ENCODE data around the gene RALGPS2. TPM values are rescaled to one million over a fixed set of nuclear protein-coding genes. Genes with fewer than 3 reads are reported as not detected.

Gene RALGPS2
- total and polyA plus RNA-seq, 9 of the 15 experiments (the other 6 are each of a cell fraction or from before 2014, with no cell fraction given) = 0.28 to 6.5 (median 2.6) TPM

DNA sequence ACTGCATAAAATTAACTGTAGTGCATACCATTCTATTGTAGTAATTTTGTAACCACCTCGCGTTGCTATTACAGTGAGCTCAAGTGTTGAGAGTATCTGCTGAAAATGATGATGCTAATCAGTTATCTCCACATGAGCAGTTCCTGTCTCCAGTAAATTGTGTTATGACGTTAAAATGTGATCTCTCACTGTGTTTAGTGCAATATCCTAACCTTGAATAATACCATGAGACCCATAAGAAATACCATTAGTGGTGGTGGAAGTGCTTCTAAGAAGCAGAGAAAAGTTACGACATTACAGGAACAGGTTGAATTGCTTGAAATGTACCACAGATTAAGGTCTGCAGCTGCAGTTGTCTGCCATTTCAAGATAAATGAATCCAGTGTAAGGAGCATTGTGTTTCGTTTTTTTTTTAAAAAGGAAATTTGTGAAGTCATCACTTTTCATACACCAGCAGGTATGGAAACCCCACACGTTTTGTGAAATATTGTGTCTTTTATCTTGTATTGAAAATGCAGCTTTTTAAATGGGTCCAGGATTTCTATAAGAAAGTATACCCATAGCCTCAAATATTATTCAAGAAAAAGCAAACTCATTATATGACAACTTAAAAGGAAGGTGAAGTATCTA, 73.3 kb downstream of the RALGPS2 start:
- no peaks in the 10 kb centered on the region for H3K9me1 ChIP-seq (ENCODE audit: control insufficient read depth, insufficient read depth, low read length)
- H4K20me1 ChIP-seq (replicated peaks; ENCODE audit: control insufficient read depth, insufficient read depth, low read length) = no peaks in the 10 kb centered on the region
- H3K9ac ChIP-seq (ENCODE audit: insufficient read depth in 1 of 2, low read depth in 2 of 2, low read length in 2 of 2) = no peak overlapping the region
- no peak overlapping the region for H3K4me3 ChIP-seq
- FAIRE-seq (no peak), DNase-seq (ENCODE audit: extremely low read depth in 1 of 4, low spot score in 3 of 4) (no peak), ATAC-seq (no peak)
- H3K79me2 ChIP-seq (ENCODE audit: control insufficient read depth, insufficient read depth, low read length) = no peaks in the 10 kb centered on the region
- H2AFZ ChIP-seq (ENCODE audit: low read depth, low read length) = no peak overlapping the region
- no peak overlapping the region for H3K4me2 ChIP-seq (ENCODE audit: insufficient read depth, low read length)
- H3K27ac ChIP-seq (ENCODE audit: extremely low read depth, low read depth, low read length) = no peak overlapping the region
- no TSS peak for BruUV-seq (replicated peaks)
- intact Hi-C loops (cut with micrococcal nuclease) (no loop called here), in situ Hi-C loops (cut with MboI) (loop anchor here (10.0 kb wide), 1 partner anchor 586 kb away; no protein-coding TSS in a partner anchor)
- H3K4me1 ChIP-seq (replicated peaks in 1 of 2; ENCODE audit: control insufficient read depth in 2 of 2, insufficient read depth in 2 of 2, low read length in 2 of 2) = no peaks in the 10 kb centered on the region
- H3K9me3 ChIP-seq (replicated peaks; ENCODE audit: control insufficient read depth, insufficient read depth, low read depth, low read length) = no peaks in the 10 kb centered on the region
- ChIA-PET CTCF (ENCODE audit: low intra/inter-chr PET ratio) (no interaction called here), POLR2A (interaction anchor here (0.6 to 0.9 kb wide), 2 partner anchors 14 to 279 kb away, joined by 3 to 5 read pairs; no protein-coding TSS in a partner anchor)
- TF ChIP-seq NBN (IDR thresholded peaks at IDR 0.05; ENCODE audit: low read depth) (no peak), MAFG (tag; conservative IDR thresholded peaks at IDR 0.05) (peak; percentile 68), C11orf30 (IDR thresholded peaks at IDR 0.05; ENCODE audit: low read depth) (peak; percentile 50; the same call in 1 of the 2 replicates), CHD1 (IDR thresholded peaks at IDR 0.05; ENCODE audit: low read length) (no peak), JUN (IDR thresholded peaks at IDR 0.05; ENCODE audit: borderline replicate concordance, low read depth, low read length) (no peak), JUN (CRISPR knock-in tag; IDR thresholded peaks at IDR 0.05; ENCODE audit: borderline replicate concordance) (no peak), MAFF (IDR thresholded peaks at IDR 0.05; ENCODE audit: low read length) (peak; percentile 58), MAFK (IDR thresholded peaks at IDR 0.05; ENCODE audit: low read length) (peak; percentile 46; the same call in 1 of the 2 replicates), ZNF316 (IDR thresholded peaks at IDR 0.05) (peak; percentile 81)
- no peaks in the 10 kb centered on the region for H3K27me3 ChIP-seq (ENCODE audit: control insufficient read depth in 2 of 2, insufficient read depth in 2 of 2, low read length in 2 of 2)
- WGBS (ENCODE audit: insufficient coverage, low coverage, missing lambda C conversion rate) = 4% methylated on average over 6 of the region's 6 CpGs
- no peaks in the 10 kb centered on the region for H3K36me3 ChIP-seq (ENCODE audit: control insufficient read depth, insufficient read depth, low read length)
